Measurements from ENCODE around the gene RAB11FIP4.

DNA sequence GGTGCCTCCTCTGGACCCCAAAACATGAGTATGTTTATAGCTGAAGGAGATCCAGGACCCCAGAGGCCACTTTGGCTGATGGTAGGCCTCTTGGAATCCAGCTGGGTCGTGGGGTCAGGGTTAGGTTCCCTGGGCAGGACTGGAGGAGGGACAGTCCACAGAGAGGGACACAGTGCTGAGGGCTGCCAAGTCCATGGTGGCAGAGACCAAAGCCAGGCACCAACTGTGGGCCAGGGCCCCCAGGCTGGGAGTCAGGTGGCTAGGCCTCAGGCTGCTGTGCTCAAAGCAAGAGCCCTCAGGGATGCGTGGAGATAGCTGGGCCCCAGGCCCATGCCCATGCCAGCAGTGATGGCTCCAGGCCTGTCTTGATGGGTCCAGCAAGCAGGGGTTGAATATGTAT, 44.1 kb downstream of the RAB11FIP4 start:
- TF ChIP-seq, protein P1, sequence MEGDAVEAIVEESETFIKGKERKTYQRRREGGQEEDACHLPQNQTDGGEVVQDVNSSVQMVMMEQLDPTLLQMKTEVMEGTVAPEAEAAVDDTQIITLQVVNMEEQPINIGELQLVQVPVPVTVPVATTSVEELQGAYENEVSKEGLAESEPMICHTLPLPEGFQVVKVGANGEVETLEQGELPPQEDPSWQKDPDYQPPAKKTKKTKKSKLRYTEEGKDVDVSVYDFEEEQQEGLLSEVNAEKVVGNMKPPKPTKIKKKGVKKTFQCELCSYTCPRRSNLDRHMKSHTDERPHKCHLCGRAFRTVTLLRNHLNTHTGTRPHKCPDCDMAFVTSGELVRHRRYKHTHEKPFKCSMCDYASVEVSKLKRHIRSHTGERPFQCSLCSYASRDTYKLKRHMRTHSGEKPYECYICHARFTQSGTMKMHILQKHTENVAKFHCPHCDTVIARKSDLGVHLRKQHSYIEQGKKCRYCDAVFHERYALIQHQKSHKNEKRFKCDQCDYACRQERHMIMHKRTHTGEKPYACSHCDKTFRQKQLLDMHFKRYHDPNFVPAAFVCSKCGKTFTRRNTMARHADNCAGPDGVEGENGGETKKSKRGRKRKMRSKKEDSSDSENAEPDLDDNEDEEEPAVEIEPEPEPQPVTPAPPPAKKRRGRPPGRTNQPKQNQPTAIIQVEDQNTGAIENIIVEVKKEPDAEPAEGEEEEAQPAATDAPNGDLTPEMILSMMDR (IDR thresholded peaks at IDR 0.05): no peak
- TF ChIP-seq POLR2A (IDR thresholded peaks at IDR 0.05): no peak
